ENCODE results near the gene TRAPPC12. TPM values are rescaled to one million over a fixed set of nuclear protein-coding genes. Genes with fewer than 3 reads are reported as not detected.
"Not testable (repeated sequence)": the region's sequence is repeated elsewhere in the genome, so short reads cannot be mapped to it uniquely, and the experiment has no call there.

The TRAPPC12 gene
- total RNA-seq, 1 experiment from 2014 or later, result 86.0 TPM

GRCh38 chr2:3368261-3368722 lies 11.2 kb upstream of the TRAPPC12 start:
- Mint-ChIP-seq H3K4me1 (peaks cover 4 to 5% of the 10 kb centered on the region in 2 experiments; a peak in 3 of 4 replicates), H3K9me3 (peaks cover 19 to 22% of the 10 kb centered on the region in 2 experiments), H3K27ac (0 out of 7 replicates have a peak overlapping the region, but pooled peaks of 1 of the 3 experiments have one; percentile 64), H3K27me3 (ENCODE audit: low read depth) (no peaks in the 10 kb centered on the region), H3K4me3 (no peak overlapping the region), H3K36me3 (ENCODE audit: insufficient read depth in 1 of 3, low read depth in 3 of 3) (peaks cover 13 to 23% (median 20%) of the 10 kb centered on the region in 3 experiments)
- no CpG with 5 or more reads among the region's 4 CpGs for WGBS (ENCODE audit: extremely low coverage, insufficient read length, low lambda C conversion rate)
- Histone ChIP-seq H3T11ph (ENCODE audit: low read length) (no peak overlapping the region), H2AFZ (ENCODE audit: low read length) (no peak overlapping the region), H3K79me2 (ENCODE audit: insufficient read depth, low read length) (peaks cover 2% of the 10 kb centered on the region; the same call in 1 of the 2 replicates), H2BK12ac (ENCODE audit: insufficient read length, low read depth, low read length) (no peak overlapping the region), H3K4me2 (ENCODE audit: insufficient read depth, insufficient read length, low read length) (no peak overlapping the region), H4K5ac (ENCODE audit: insufficient read length, low read depth, low read length) (no peak overlapping the region), H3K56ac (ENCODE audit: insufficient read length, low read depth, low read length) (no peak overlapping the region), H2BK20ac (ENCODE audit: low read depth, low read length, poor library complexity, severe bottlenecking) (no peak overlapping the region), H2BK120ac (ENCODE audit: low read depth, low read length, poor library complexity, severe bottlenecking) (no peak overlapping the region), H4K20me1 (ENCODE audit: control insufficient read depth, insufficient read depth, insufficient read length) (no peaks in the 10 kb centered on the region), H3K27ac (ENCODE audit: insufficient read length, low read depth, low read length) (no peak overlapping the region), H2BK5ac (ENCODE audit: insufficient read length, low read length) (no peak overlapping the region), H4K91ac (ENCODE audit: insufficient read length, low read depth, low read length) (no peak overlapping the region), H3K23me2 (ENCODE audit: insufficient read length, low read depth, low read length, poor library complexity, severe bottlenecking) (no peaks in the 10 kb centered on the region), H3K79me1 (ENCODE audit: insufficient read depth, low read depth, low read length, poor library complexity, severe bottlenecking) (no peaks in the 10 kb centered on the region), H3K9ac (ENCODE audit: extremely low read depth, insufficient read length, low read length) (no peak overlapping the region), H2AK5ac (ENCODE audit: insufficient read length, low read length) (no peak overlapping the region), H4K8ac (replicated peaks; ENCODE audit: insufficient read length, low read depth, low read length) (no peak overlapping the region), H3K14ac (ENCODE audit: insufficient read depth, low read length) (no peak overlapping the region), H3K9me3 (ENCODE audit: control insufficient read depth, low read depth, low read length) (no peaks in the 10 kb centered on the region), H3K4me1 (ENCODE audit: insufficient read depth, low read length) (no peaks in the 10 kb centered on the region), H3K4ac (ENCODE audit: low read depth, low read length) (no peak overlapping the region), H2BK15ac (ENCODE audit: low read depth, low read length) (no peak overlapping the region), H3K18ac (ENCODE audit: insufficient read length, low read depth, low read length) (no peak overlapping the region), H3K23ac (ENCODE audit: insufficient read length, low read depth, low read length) (no peak overlapping the region), H3K27me3 (ENCODE audit: insufficient read depth, low read length) (no peaks in the 10 kb centered on the region)
- TF ChIP-seq CTCF (conservative IDR thresholded peaks at IDR 0.05), result no peak
- no peak for DNase-seq

- H3K27me3 ChIP-seq (ENCODE audit: insufficient read depth, low read length); H4K8ac ChIP-seq (replicated peaks; ENCODE audit: insufficient read length, low read depth, low read length); H3K56ac ChIP-seq (ENCODE audit: insufficient read length, low read depth, low read length); H3K4me3 Mint-ChIP-seq; H4K20me1 ChIP-seq (ENCODE audit: control insufficient read depth, insufficient read depth, insufficient read length); DNase-seq; H3K4me1 Mint-ChIP-seq; H3K27ac ChIP-seq (ENCODE audit: insufficient read length, low read depth, low read length); H2BK15ac ChIP-seq (ENCODE audit: low read depth, low read length); H2BK20ac ChIP-seq (ENCODE audit: low read depth, low read length, poor library complexity, severe bottlenecking); H2BK120ac ChIP-seq (ENCODE audit: low read depth, low read length, poor library complexity, severe bottlenecking); H3K23ac ChIP-seq (ENCODE audit: insufficient read length, low read depth, low read length); H2BK5ac ChIP-seq (ENCODE audit: insufficient read length, low read length); H2AFZ ChIP-seq (ENCODE audit: low read length); H3T11ph ChIP-seq (ENCODE audit: low read length); H3K18ac ChIP-seq (ENCODE audit: insufficient read length, low read depth, low read length); H3K79me2 ChIP-seq (ENCODE audit: insufficient read depth, low read length); H4K5ac ChIP-seq (ENCODE audit: insufficient read length, low read depth, low read length); H3K27me3 Mint-ChIP-seq (ENCODE audit: low read depth); H3K4ac ChIP-seq (ENCODE audit: low read depth, low read length); H3K9me3 ChIP-seq (ENCODE audit: control insufficient read depth, low read depth, low read length); H3K4me1 ChIP-seq (ENCODE audit: insufficient read depth, low read length); H3K4me2 ChIP-seq (ENCODE audit: insufficient read depth, insufficient read length, low read length); H4K91ac ChIP-seq (ENCODE audit: insufficient read length, low read depth, low read length); H2AK5ac ChIP-seq (ENCODE audit: insufficient read length, low read length); H3K23me2 ChIP-seq (ENCODE audit: insufficient read length, low read depth, low read length, poor library complexity, severe bottlenecking); H3K27ac Mint-ChIP-seq; H3K79me1 ChIP-seq (ENCODE audit: insufficient read depth, low read depth, low read length, poor library complexity, severe bottlenecking); H2BK12ac ChIP-seq (ENCODE audit: insufficient read length, low read depth, low read length); H3K9ac ChIP-seq (ENCODE audit: extremely low read depth, insufficient read length, low read length); H3K14ac ChIP-seq (ENCODE audit: insufficient read depth, low read length): not testable (repeated sequence)
- Mint-ChIP-seq H3K9me3 (peaks cover 19 to 22% of the 10 kb centered on the region in 2 experiments), H3K36me3 (ENCODE audit: insufficient read depth in 1 of 3, low read depth in 3 of 3) (peaks cover 13 to 23% (median 20%) of the 10 kb centered on the region in 3 experiments)
- no CpG with 5 or more reads among the region's 34 CpGs for WGBS (ENCODE audit: extremely low coverage, insufficient read length, low lambda C conversion rate)
These were observed 9.9 kb upstream of the TRAPPC12 start for GRCh38 chr2:3369340-3370181.

Measured in H9 (cell line).